Panc1 (cell line): ENCODE measurements around the gene EIF4EBP2.

Experiments used
- POLR2AphosphoS5 ChIP-seq: IDR thresholded peaks from 2 replicates; pipeline ENCODE4 v1.6.1; 2012; ENCODE audit warnings: mild to moderate bottlenecking, low read depth, low read length, moderate library complexity
- SIN3A ChIP-seq: IDR thresholded peaks from 2 replicates; pipeline ENCODE4 v1.6.1; 2012; ENCODE audit warnings: low read depth, mild to moderate bottlenecking, low read length, moderate library complexity, borderline replicate concordance; ENCODE audit not compliant: insufficient read depth
- TCF7L2 ChIP-seq: IDR thresholded peaks from 2 replicates; pipeline ENCODE4 v1.6.1; 2011; ENCODE audit warnings: mild to moderate bottlenecking, low read depth, low read length, inconsistent platforms
- TF ChIP-seq, protein P1 (sequence below): fragments of 450-650 bp; IDR thresholded peaks from 2 replicates; pipeline ENCODE4 v1.5.1; 2017; ENCODE audit warnings: mild to moderate bottlenecking
- TF ChIP-seq, protein P2 (sequence below), 2 experiments: IDR thresholded peaks; 2 replicates each; pipeline ENCODE4 v1.6.1; 2011 to 2012; ENCODE audit warnings: low read depth in 2 of 2, control low read depth in 1 of 2, low read length in 1 of 2, mild to moderate bottlenecking in 1 of 2, moderate library complexity in 1 of 2; ENCODE audit not compliant: insufficient read depth in 1 of 2

DNA sequence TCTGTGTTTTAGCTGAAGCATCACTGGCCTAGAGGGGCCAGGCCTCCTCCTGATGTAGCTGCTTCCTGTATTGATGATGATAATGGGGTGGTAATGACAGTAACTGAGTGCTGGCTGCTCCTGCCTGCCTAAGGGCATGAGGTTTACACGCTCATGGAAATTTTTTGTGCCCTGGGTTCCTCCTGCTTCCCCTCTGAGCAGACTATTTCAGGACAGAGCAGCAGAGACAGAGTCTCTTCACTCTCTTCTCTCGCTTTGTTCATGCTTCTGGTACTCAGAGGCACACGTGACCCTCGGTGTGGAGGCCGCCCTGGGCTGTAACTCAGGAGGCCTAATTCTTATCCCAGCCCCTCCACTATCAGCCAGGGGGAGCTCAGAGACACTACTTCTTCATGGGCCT lies 49.4 kb upstream of the EIF4EBP2 start:
- TF ChIP-seq, protein P1, sequence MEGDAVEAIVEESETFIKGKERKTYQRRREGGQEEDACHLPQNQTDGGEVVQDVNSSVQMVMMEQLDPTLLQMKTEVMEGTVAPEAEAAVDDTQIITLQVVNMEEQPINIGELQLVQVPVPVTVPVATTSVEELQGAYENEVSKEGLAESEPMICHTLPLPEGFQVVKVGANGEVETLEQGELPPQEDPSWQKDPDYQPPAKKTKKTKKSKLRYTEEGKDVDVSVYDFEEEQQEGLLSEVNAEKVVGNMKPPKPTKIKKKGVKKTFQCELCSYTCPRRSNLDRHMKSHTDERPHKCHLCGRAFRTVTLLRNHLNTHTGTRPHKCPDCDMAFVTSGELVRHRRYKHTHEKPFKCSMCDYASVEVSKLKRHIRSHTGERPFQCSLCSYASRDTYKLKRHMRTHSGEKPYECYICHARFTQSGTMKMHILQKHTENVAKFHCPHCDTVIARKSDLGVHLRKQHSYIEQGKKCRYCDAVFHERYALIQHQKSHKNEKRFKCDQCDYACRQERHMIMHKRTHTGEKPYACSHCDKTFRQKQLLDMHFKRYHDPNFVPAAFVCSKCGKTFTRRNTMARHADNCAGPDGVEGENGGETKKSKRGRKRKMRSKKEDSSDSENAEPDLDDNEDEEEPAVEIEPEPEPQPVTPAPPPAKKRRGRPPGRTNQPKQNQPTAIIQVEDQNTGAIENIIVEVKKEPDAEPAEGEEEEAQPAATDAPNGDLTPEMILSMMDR = no peak
- no peak for TF ChIP-seq SIN3A
- no peak for TF ChIP-seq TCF7L2
- TF ChIP-seq POLR2AphosphoS5 = no peak
- TF ChIP-seq, protein P2, sequence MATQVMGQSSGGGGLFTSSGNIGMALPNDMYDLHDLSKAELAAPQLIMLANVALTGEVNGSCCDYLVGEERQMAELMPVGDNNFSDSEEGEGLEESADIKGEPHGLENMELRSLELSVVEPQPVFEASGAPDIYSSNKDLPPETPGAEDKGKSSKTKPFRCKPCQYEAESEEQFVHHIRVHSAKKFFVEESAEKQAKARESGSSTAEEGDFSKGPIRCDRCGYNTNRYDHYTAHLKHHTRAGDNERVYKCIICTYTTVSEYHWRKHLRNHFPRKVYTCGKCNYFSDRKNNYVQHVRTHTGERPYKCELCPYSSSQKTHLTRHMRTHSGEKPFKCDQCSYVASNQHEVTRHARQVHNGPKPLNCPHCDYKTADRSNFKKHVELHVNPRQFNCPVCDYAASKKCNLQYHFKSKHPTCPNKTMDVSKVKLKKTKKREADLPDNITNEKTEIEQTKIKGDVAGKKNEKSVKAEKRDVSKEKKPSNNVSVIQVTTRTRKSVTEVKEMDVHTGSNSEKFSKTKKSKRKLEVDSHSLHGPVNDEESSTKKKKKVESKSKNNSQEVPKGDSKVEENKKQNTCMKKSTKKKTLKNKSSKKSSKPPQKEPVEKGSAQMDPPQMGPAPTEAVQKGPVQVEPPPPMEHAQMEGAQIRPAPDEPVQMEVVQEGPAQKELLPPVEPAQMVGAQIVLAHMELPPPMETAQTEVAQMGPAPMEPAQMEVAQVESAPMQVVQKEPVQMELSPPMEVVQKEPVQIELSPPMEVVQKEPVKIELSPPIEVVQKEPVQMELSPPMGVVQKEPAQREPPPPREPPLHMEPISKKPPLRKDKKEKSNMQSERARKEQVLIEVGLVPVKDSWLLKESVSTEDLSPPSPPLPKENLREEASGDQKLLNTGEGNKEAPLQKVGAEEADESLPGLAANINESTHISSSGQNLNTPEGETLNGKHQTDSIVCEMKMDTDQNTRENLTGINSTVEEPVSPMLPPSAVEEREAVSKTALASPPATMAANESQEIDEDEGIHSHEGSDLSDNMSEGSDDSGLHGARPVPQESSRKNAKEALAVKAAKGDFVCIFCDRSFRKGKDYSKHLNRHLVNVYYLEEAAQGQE (IDR thresholded peaks at IDR 0.05; ENCODE audit: insufficient read depth in 1 of 2, low read depth in 2 of 2, low read length in 1 of 2) = no peak
